ENCODE results near the gene P2RX6. TPM values are rescaled to one million over a fixed set of nuclear protein-coding genes. Genes with fewer than 3 reads are reported as not detected.

Gene P2RX6
- total RNA-seq, 1 donor from 2014 or later: 1.5 TPM

DNA sequence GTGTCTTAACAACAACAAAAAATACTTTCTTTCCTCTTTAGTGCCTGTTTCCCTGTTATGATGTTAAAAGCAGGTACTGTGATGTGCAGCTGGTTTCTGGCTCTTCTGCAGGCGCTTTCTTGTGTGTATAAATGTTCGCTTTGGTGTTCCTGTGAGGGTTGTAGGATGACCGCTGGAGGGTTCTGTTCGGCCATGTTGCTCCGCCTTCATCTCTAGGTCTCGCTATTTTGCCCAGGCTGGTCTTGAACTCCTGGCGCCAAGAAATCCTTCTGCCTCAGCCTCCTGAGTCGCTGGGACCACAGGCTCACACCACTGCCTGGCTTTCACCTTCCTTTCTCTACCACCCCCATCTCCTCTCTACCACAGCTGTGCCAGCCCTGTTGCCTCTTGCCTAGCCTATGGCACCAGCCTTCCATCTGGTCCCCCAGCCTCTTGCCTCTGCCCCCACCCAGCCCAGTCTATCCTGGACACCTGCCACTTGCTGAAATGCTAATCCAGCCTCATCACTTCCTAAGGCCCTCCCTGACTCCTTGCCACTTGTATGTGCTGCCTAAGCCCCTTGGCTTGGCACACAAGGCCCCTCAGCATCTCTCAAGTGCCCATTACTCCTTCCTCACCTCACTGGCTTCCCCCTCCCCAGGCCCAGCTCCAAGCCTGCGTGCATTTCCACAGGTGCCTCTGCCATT is 36.3 kb downstream of the P2RX6 start:
- Mint-ChIP-seq H3K4me1 (ENCODE audit: low read depth, unreplicated experiment) (peaks cover 20% of the 10 kb centered on the region), H3K4me3 (ENCODE audit: unreplicated experiment) (no peak overlapping the region), H3K9me3 (ENCODE audit: unreplicated experiment) (peaks cover 14% of the 10 kb centered on the region), H3K27me3 (ENCODE audit: unreplicated experiment) (peaks cover 18% of the 10 kb centered on the region), H3K36me3 (ENCODE audit: unreplicated experiment) (no peaks in the 10 kb centered on the region), H3K27ac (ENCODE audit: unreplicated experiment) (peak overlapping the region; percentile 22)
- TF ChIP-seq, protein P1, sequence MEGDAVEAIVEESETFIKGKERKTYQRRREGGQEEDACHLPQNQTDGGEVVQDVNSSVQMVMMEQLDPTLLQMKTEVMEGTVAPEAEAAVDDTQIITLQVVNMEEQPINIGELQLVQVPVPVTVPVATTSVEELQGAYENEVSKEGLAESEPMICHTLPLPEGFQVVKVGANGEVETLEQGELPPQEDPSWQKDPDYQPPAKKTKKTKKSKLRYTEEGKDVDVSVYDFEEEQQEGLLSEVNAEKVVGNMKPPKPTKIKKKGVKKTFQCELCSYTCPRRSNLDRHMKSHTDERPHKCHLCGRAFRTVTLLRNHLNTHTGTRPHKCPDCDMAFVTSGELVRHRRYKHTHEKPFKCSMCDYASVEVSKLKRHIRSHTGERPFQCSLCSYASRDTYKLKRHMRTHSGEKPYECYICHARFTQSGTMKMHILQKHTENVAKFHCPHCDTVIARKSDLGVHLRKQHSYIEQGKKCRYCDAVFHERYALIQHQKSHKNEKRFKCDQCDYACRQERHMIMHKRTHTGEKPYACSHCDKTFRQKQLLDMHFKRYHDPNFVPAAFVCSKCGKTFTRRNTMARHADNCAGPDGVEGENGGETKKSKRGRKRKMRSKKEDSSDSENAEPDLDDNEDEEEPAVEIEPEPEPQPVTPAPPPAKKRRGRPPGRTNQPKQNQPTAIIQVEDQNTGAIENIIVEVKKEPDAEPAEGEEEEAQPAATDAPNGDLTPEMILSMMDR (IDR thresholded peaks at IDR 0.05; ENCODE audit: partially characterized antibody, unreplicated experiment): no peak
- DNase-seq: no peak

DNA sequence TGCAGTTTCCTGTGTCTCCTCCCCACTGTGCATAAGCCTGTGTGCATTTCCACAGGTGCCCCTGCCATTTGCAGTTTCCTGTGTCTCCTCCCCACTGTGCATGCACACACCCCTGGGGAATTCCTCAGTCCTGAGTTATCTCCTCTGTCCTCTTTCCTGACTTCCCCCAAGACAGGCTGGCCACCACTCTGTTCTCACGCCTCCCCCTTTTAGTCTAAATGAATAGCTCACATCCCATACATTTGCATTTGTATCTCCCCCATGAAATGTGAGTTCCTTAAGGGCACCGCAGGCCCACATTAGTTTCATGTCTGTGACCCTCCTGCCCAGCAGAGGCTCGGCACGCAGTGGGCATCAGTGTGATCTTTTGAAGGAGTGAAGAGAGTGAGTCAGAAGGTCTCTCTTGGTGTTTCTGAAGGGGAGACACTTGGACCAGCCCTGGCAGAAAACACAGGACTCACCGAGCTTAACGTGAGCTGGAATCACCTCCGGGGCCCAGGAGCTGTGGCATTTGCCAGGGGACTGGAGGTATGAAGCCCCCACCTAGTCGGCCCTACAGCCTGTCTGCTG is 37.0 kb downstream of the P2RX6 start:
- H3K36me3 Mint-ChIP-seq (ENCODE audit: unreplicated experiment): no peaks in the 10 kb centered on the region
- peaks cover 18% of the 10 kb centered on the region for H3K27me3 Mint-ChIP-seq (ENCODE audit: unreplicated experiment)
- peaks cover 14% of the 10 kb centered on the region for H3K9me3 Mint-ChIP-seq (ENCODE audit: unreplicated experiment)
- TF ChIP-seq, protein P1 (IDR thresholded peaks at IDR 0.05; ENCODE audit: partially characterized antibody, unreplicated experiment): no peak
- H3K27ac Mint-ChIP-seq (ENCODE audit: unreplicated experiment): no peak overlapping the region
- H3K4me3 Mint-ChIP-seq (ENCODE audit: unreplicated experiment): no peak overlapping the region
- peaks cover 25% of the 10 kb centered on the region for H3K4me1 Mint-ChIP-seq (ENCODE audit: low read depth, unreplicated experiment)
- DNase-seq: no peak

DNA sequence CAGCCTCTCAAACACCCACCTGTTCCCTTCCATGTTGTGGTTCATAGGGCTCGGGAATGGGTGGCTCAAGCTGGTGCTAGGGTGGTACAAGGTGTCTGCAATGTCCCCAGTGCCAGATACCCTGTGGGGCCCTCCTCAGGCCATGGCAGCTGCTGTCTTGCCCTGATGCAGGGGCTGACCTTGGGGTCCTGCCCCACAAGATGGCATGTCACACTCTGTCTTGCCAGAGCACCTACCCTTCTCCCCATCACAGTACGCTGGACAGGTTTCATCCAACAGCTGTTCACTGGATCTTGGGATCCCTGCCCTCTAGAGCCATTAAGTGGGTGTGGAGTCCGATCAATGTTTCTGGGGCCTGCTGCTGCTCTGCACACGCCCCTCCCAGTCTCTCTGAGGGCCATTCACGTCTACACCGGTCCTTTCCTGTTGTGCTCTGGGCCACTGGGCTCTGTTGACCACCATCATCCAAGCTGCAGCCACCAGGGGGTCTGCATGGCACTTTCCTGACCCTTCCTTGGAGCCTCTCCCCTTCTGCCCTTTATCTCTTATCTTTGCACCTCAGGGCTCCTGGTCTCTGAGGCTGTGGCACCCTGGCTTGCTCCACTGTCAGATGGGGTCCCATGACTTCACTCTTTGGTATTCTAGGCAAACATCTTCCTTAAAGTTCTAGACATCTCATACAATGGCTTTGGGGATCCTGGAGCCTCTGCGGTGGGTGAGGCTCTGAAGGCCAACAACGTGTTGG is 37.9 kb downstream of the P2RX6 start:
- TF ChIP-seq, protein P1 (IDR thresholded peaks at IDR 0.05; ENCODE audit: partially characterized antibody, unreplicated experiment): no peak
- Mint-ChIP-seq H3K27ac (ENCODE audit: unreplicated experiment) (no peak overlapping the region), H3K4me3 (ENCODE audit: unreplicated experiment) (no peak overlapping the region), H3K4me1 (ENCODE audit: low read depth, unreplicated experiment) (peaks cover 25% of the 10 kb centered on the region), H3K27me3 (ENCODE audit: unreplicated experiment) (peaks cover 14% of the 10 kb centered on the region), H3K36me3 (ENCODE audit: unreplicated experiment) (no peaks in the 10 kb centered on the region), H3K9me3 (ENCODE audit: unreplicated experiment) (peaks cover 12% of the 10 kb centered on the region)
- DNase-seq: no peak

GRCh38 chr22:21054046-21054713 is 39.2 kb downstream of the P2RX6 start:
- no peaks in the 10 kb centered on the region for H3K36me3 Mint-ChIP-seq (ENCODE audit: unreplicated experiment)
- TF ChIP-seq, protein P1 (IDR thresholded peaks at IDR 0.05; ENCODE audit: partially characterized antibody, unreplicated experiment): no peak
- no peak for DNase-seq
- peak overlapping the region; percentile 46 for H3K4me3 Mint-ChIP-seq (ENCODE audit: unreplicated experiment)
- peaks cover 12% of the 10 kb centered on the region for H3K9me3 Mint-ChIP-seq (ENCODE audit: unreplicated experiment)
- H3K4me1 Mint-ChIP-seq (ENCODE audit: low read depth, unreplicated experiment): peaks cover 23% of the 10 kb centered on the region
- peaks cover 13% of the 10 kb centered on the region for H3K27me3 Mint-ChIP-seq (ENCODE audit: unreplicated experiment)
- no peak overlapping the region for H3K27ac Mint-ChIP-seq (ENCODE audit: unreplicated experiment)

All from glutamatergic neuron (in vitro differentiated cells).